Measurements from ENCODE around the gene LYPD5. TPM values are rescaled to one million over a fixed set of nuclear protein-coding genes. Genes with fewer than 3 reads are reported as not detected.
A peak's percentile ranks its signal among the peaks of the same experiment; 100 is the strongest.
"Not testable (repeated sequence)": the region's sequence is repeated elsewhere in the genome, so short reads cannot be mapped to it uniquely, and the experiment has no call there.

Gene LYPD5, protein sequence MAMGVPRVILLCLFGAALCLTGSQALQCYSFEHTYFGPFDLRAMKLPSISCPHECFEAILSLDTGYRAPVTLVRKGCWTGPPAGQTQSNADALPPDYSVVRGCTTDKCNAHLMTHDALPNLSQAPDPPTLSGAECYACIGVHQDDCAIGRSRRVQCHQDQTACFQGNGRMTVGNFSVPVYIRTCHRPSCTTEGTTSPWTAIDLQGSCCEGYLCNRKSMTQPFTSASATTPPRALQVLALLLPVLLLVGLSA
- not detected in 2 replicates for total RNA-seq (2014; rRNA removed)
- polyA plus RNA-seq (2012), result not detected

DNA sequence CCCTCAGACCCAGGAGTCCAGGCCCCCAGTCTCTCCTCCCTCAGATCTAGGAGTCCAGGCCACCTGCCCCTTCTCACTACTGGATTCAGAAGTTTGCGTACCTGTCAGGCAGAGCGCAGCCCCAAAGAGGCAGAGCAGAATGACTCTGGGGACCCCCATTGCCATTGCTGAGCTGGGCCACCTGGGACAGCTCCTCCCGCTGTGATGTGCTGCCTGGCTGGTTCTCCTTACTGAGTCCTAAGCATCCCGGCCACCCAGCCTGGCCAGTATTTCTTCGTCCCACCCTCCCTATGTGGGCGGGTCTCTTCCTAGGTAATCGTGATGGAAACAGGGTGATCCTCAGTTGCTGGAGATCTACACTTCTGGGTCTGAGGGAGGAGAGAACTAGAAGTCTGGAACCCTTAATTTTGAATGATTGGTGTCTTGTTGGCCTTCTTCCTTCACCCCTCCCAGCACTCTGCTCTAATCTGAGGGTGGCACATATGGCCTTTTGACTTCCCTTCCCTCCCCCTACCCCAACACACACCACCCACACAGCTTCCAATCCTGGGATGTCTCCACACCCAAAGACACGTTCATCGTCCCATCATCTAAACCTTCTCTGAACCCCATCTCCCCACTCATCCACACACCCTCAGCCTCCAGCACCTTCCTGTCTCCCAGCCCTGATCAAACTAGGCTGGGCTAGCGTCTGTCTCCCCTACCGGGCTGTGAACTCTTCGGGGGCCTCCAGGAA is at the start of gene LYPD5:
LYPD5 (minus strand) TSS at position 232 of the 736 bp plus-strand sequence; CDS start at position 165, 67 bp downstream.
- no peak for DNase-seq (ENCODE audit: low read depth)

DNA sequence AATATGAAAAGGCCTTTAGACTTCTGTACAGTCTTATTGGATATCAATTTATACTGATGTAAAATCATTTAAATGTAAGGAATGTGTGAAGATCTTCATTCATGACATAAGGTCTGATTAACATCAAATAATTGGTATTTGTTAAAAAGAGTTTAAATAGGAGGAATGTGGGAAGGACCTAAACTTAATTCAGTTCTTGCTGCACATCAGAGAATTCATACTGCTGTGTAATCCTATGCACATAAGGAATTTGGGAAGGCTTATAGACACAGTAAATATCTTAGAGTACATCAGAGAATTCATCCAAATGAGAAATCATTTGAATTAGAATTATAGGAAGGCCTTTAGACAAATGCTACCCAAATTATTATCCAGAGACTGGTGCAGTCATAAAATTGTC is 46.6 kb upstream of the LYPD5 start:
- no peak for DNase-seq (ENCODE audit: low read depth)

DNA sequence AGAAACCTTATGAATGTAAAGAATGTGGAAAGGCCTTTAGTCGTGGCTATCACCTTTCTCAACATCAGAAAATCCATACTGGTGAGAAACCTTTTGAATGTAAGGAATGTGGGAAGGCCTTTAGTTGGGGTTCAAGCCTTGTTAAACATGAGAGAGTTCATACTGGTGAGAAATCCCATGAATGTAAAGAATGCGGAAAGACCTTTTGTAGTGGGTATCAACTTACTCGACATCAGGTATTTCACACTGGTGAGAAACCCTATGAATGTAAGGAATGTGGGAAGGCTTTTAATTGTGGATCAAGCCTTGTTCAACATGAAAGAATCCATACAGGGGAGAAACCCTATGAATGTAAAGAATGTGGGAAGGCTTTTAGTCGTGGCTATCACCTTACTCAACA is 45.6 kb upstream of the LYPD5 start:
- no peak for DNase-seq (ENCODE audit: low read depth)

DNA sequence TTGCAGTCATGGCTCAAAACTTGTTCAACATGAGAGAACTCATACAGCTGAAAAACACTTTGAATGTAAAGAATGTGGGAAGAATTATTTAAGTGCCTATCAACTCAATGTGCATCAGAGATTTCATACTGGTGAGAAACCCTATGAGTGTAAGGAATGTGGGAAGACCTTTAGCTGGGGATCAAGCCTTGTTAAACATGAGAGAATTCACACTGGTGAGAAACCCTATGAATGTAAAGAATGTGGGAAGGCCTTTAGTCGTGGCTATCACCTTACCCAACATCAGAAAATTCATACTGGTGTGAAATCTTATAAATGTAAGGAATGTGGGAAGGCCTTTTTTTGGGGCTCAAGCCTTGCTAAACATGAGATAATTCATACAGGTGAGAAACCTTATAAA is 45.0 kb upstream of the LYPD5 start:
- no peak for DNase-seq (ENCODE audit: low read depth)

DNA sequence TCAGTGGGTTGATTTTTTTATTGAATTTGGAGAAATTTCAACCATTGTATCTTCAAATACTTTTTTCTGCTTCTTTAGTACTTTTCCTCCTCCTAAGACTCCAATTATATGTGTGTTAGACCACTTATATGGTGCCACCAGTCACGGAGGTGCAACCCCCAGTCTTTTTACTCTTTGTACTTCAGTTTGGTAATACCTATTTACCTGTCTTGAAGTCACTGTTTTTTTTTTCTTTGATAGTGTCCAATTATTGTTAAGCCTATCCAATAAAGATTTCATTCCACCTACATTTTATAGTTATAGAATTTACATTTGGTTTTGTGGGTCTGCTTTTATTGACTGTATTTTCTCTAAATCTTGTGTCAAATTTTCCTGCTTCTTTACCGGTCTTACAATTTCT is 39.8 kb upstream of the LYPD5 start:
- DNase-seq (ENCODE audit: low read depth), result no peak

DNA sequence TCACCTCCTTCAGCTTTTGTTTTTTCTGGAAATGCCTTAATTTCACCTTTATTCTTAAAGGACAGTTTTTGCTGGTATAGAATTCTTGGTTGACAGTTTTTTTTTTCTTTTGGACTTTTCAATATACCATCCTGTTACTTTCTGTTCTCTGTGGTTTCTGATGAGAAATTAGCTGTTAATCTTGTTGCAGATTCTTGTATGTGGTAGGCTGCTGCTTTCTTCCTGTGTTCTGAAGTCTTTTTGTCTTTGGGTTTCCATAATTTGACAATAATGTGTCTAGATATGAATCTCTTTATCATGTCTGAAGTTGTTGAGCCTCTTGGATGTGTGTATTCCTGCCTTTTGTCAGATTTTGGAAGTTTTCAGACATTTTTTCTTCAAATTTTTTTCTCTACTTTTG is 36.9 kb upstream of the LYPD5 start:
- DNase-seq (ENCODE audit: low read depth), result no peak

DNA sequence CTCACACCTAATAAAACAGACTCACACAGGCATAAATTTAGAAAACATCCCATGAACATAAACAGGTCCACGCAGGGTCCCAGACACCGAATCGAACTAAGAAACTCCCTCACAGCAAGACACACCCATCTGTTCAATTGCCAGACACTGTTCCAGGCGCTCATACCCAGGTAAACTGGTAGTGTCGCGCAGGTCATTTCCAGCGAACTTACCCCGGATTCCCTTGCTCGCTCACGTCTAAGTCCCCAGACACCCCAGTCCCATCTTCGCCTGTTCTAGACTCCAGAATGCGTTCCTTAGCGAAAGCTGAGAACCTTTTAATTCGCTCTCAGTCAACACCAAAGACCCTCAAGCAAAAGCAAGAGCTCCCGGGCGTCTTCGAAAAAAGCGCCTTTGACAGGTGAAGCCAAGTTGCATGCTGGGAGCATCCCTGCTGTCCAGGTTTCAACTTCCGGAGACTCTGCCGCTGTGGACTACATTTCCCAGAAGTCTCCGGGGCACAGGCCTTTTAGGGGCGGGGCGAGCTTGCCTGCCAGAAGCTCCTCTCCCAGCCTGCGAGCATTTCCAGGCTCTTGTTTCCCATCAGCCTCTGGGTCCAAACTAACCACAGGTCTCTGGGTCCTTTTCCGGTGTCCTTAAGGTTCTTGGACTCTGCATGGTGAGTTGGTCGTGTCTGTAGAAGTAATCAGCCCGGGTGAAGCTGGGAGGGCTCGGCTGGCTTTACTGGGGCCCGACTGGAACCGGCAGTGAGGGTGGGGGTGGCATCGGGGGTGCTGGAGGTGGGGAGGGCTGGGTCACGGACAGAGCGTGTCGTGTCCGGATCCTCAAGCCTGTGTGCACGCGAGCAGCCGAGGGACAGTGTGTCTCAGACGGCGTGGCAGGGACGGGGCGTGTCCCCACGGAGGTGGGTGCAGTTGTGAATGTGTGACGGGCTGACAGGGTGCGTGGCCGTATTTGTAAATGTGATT is 24.8 kb upstream of the LYPD5 start, which contains the start of gene ZNF283:
ZNF283 (plus strand) TSS at position 535 of the 968 bp plus-strand sequence. CDS start 6,184 bp downstream, outside the sequence.
- DNase-seq (ENCODE audit: low read depth), result peak; percentile 89

DNA sequence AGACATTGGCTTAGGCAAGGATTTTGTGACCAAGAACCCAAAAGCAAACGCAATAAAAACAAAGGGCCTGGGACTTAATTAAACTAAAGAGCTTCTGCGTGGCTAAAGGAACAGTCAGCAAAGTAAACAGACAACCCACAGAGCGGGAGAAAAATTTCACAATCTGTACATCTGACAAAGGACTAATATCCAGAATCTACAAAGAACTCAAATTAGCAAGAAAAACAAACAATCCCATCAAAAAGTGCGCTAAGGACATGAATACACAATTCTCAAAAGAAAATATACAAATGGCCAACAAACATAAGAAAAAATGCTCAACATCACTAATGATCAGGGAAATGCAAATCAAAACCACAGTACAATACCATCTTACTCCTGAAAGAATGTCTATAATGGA is 22.3 kb upstream of the LYPD5 start:
- not testable (repeated sequence) for DNase-seq (ENCODE audit: low read depth)

DNA sequence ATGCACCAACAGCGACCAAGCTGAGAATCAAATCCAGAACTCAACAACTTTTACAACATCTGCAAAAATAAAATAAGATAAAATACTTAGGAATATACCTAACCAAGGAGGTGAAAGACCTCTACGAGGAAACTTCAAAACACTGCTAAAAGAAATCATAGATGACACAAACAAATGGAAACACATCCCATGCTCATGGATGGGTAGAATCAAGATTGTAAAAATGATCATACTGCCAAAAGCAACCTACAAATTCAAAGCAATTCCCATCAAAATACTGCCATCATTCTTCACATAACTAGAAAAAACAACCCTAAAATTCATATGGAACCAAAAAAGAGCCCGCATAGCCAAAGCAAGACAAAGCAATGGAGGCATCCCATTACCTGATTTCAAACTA is 21.6 kb upstream of the LYPD5 start:
- DNase-seq (ENCODE audit: low read depth), result not testable (repeated sequence)

DNA sequence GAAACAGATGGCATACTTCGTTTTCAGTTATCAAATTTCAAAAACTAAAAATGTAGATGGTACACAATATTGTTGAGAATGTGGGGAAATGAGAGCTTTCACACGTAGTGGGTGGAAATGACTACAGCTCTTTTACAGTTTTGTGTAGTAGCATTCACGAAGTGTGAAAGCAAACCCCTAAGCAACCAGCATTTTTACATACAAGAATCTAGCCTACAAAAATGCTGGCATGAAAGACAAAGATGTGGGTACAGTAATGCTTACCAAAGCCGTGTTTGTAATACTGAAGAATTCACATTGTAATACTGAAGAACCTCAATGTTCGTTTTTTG is 18.6 kb upstream of the LYPD5 start:
- no peak for DNase-seq (ENCODE audit: low read depth)

DNA sequence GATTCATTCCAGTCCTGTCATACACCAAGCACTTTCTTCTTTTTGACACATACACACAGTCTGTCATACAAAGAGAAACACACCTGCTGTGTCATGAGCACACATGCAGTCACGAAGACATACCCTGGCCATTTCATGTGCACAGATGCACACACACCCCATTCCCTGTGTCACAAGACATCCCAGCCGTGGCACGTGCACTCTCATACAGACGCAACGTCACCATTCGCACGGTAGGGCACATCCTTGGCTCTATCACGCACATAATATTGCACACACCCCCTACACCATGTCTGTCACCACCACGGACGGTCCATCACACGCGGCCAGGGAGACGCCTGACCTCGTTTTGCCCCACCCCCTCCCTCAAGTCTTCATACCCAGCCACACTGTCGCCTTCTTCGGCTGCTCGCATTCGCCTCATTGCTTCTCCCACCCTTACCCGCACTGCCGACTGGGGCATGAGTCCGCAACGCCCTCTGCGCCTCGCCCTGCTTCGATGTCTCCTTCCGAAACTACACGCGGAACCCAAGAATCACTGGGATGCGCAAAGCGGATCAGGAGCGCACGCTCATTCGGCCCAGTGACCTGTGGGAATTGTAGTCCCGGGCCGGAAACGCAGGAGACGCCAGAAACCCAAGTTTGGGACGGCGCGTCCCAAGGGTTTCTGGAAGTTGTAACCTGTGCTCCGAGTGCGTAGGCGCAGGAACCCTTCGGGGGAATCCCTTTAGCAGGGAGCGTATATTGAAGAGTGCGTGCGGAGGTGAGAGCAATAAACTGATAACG is 18.0 kb upstream of the LYPD5 start:
- no peak for DNase-seq (ENCODE audit: low read depth)

DNA sequence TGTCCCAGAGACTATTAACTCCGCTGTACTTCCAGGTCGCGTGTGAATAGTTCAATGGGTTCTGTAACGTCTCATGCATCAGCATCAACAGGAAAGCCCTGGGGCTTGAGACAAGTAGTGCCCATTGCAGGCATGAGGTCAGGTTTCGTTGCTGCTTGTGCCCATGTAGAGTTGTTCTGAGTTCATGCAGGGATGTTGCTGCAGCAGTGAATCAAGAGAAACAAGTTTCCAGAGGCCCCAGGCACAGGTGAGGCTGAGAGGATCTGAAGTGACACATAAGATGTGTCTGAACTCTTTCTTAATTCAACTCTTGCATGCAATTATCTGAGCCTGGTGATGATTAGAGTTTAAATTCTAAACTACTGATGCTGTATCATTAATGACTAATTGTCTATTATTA is 16.3 kb upstream of the LYPD5 start:
- no peak for DNase-seq (ENCODE audit: low read depth)

DNA sequence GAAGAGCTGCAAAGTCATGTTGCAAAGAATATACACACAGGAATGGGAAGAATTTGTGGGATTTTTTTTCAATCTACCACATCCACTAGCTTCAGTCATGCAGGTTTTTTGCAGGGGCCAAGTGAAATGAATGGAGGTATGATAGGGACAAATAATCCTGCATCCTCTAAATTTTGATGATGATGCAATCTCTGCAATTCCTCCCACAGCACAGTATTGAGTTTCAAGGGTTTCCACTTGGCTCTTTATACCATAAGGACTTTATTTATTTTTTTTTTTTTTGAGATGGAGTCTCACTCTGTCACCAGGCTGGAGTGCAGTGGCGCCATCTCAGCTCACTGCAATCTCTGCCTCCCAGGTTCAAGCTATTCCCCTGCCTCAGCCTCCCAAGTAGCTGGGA is 15.2 kb upstream of the LYPD5 start:
- DNase-seq (ENCODE audit: low read depth), result not testable (repeated sequence)

DNA sequence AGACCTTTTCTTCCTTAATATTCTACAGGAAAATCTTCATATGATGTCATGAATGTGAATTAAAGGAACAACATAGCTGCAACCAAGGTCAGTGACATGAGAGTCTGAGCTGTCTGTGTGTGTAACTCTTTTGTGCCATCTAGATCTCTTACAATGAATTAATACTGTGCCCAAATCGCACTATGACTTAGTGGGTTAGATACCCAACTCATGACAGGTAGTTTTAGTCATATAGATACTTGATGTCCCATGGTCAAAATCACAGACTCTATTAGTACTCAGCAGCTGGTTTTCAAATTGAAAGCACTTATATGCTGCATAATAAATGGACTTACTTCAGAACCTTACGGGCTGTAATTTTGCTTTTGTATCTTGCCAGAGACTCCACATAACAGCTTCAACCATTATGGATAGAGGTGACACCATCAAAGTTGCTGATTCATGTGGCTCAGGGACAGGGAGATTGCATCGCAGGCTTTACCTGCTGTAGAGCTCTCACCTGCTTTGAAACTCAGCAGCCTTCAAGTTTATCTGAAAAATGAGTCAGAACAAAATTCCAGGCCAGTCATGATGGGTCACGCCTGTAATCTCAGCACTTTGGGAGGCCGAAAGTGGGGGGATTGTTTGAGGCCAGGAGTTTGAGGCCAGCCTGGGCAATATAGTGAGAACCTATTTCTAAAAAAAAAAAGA is 12.6 kb upstream of the LYPD5 start:
- no peak for DNase-seq (ENCODE audit: low read depth)

DNA sequence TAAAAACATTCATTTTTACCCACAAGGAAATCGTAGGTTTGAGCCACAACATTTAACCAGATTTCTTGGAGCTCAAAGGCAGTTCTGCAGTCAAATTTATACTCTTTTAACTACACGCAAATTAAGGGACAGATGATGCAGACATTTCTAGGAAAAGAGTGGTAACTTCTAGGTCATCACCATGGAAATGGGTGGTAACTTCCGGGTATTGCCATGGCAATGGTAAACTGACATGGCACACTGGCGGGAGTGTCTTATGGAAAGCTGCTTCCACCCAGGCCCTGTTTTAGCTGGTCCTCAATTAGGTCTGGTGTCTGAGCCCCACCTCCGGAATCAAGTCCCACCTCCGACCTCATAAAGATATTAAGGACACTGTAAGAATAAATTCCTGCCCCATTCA is 10.4 kb upstream of the LYPD5 start:
- no peak for DNase-seq (ENCODE audit: low read depth)

DNA sequence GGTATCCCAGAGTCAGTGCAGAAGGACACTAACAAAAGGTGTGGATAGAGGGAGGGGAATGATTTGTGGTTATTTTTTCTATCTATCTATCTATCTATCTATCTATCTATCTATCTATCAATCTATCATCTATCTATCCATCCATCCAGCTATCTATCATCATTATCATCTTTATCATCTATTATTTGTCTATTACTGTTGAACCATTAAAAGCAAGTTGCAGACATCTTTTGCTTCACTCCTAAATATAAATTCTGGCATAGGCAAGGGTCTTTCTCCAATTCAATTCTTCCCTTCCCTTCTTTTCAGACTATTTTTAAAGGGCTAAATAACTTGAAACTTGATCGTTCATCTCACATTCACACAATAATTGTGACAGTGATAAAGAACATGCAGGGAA is 10.0 kb upstream of the LYPD5 start:
- DNase-seq (ENCODE audit: low read depth), result no peak

DNA sequence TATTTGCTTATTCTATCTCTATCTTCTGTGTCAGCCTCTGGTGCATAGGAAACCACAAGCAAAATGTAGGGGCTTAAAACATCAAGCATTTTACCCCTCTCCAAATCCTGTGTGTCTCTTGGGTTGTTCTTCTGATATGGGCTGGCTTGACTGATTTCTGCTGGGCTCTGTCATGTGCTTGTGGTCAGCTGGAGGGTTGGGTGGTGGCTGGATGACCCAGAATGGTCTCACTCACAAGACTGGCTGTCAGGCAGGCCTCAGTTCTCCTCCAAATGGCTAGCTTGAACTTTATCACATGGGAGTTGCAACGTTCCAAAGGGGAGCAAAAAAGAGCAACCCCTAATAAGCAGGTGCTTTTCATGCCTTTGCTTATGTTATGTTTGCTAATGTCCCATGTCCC is 9.6 kb upstream of the LYPD5 start:
- no peak for DNase-seq (ENCODE audit: low read depth)

DNA sequence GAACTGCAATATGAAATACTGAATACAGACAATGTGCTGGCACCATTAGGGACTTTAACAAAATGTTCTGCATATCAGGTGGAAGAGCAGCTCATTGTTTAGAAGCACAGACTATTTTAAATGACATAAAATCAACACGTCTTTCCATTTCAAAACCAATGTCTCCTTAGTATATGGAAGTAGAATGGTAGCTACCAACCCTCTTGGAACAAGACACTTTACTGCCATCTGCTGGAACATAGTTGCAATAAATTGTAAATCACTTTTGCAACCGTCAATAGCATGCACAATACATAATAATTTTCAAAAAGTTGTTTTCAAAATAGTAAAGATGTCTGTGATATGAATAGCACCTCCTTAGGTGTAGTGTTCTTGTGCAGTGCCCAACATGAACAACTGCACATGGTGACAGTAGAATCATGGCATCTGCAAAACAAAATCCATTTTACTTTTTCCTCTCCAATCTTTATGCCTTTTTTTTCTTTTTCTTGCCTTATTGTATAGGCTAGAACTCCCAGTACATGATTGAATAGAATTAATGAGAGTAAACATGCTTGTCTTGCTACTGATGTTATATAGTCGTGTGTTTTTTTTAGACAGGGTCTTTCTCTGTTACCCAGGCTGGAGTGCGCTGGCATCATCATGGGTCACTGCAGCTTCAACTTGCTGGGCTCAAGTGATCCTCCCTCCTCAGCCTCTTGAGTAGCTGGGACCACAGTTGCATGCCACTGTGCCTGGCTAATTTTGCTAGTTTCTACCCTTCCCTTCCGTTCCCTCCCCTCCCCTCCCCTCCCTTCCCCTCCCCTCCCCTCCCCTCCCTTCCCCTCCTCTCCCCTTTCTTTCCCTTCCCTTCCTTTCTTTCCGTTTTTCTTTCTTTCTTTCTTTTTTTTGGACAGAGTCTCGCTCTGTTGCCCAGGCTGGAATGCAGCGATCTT is 7.8 kb upstream of the LYPD5 start:
- DNase-seq (ENCODE audit: low read depth), result peak; percentile 59

DNA sequence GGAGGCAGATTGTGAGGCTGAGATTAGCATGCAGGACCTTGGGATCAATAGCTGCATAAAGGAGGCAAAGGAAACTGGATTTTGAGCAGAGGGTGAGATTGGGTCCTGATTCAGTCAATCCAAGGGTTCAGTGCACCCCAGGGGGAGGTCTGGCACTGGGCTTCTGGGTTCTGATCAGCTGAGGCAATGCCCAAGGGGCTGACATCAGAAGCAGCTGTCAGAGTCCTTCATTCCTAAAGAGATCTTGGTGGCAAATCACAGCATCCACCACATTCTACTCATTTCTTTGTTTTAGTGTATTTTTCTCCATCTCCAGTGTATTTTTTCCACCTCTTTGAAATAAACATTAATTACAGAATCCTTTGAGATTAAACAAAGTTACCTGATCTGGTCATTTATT is 5.4 kb upstream of the LYPD5 start:
- DNase-seq (ENCODE audit: low read depth), result peak; percentile 55

DNA sequence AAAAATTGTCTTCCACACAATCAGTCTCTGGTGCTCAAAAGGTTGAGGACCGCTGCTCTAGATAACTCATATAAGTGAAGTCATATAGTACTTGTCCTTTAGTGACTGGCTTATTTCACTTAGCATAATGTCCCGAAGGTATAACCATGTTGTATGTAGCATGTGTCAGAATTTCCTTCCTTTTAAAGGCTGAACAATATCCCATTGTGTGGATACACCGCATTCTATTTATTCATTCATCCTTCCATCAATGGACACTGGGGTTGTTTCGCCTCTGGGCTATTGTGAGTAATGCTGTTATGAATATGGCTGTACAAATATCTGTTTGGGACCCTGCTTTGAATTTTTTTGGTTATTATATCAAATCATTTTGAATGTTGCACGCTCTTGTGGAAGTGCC is 4.6 kb upstream of the LYPD5 start:
- no peak for DNase-seq (ENCODE audit: low read depth)

Data from LHCN-M2 (cell line).